ENCODE measurements around the gene PSMD8.

PSMD8 gene

DNA sequence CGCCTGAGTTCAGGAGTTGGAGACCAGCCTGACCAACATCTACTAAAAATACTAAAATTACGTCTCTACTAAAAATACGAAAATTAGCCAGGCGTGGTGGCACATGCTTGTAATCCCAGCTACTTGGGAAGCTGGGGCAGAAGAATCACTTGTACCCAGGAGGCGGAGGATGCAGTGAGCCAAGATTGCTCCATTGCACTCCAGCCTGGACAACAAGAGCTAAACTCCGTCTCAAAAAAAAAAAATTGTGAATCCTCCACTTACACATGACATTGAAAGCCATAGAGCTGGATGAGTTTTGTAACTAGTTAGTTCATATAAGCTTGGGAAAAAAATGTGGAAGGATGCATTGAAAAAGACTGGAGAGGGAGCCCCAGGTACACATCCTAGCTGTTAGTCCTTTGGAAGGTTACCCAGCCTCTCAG, 452 bp upstream of the PSMD8 start:
- TF ChIP-seq, protein P1, sequence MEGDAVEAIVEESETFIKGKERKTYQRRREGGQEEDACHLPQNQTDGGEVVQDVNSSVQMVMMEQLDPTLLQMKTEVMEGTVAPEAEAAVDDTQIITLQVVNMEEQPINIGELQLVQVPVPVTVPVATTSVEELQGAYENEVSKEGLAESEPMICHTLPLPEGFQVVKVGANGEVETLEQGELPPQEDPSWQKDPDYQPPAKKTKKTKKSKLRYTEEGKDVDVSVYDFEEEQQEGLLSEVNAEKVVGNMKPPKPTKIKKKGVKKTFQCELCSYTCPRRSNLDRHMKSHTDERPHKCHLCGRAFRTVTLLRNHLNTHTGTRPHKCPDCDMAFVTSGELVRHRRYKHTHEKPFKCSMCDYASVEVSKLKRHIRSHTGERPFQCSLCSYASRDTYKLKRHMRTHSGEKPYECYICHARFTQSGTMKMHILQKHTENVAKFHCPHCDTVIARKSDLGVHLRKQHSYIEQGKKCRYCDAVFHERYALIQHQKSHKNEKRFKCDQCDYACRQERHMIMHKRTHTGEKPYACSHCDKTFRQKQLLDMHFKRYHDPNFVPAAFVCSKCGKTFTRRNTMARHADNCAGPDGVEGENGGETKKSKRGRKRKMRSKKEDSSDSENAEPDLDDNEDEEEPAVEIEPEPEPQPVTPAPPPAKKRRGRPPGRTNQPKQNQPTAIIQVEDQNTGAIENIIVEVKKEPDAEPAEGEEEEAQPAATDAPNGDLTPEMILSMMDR (IDR thresholded peaks at IDR 0.05; ENCODE audit: extremely low read depth, insufficient read depth, missing control alignments): no peak
- in situ Hi-C loops (cut with MboI; ENCODE audit: low pct_unique_long_range_greater_than_20kb, low sequenced_read_pairs, unreplicated experiment): no loop called here
- no peak for DNase-seq (ENCODE audit: low spot score)

DNA sequence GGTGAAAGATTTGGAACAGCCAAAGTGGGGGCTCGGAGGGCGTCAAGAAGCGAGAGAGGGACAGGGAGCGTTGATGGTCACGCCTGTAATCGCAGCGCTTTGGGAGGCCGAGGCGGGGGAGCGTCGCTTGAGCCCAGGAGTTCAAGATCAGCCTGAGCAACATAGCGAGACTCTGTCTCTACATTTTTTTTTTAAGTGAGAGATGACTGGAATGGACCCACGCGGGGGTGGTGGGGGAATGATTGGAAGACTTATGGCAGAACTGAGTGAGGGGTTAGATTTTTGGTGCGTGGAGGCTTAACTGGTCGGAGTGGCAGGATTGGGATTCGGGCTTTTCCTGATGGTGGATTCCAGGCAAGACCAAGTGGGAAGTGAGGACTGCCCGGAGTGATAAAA, 725 bp downstream of the PSMD8 start:
- TF ChIP-seq, protein P1 (IDR thresholded peaks at IDR 0.05; ENCODE audit: extremely low read depth, insufficient read depth, missing control alignments): no peak
- DNase-seq (ENCODE audit: low spot score): no peak
- in situ Hi-C loops (cut with MboI; ENCODE audit: low pct_unique_long_range_greater_than_20kb, low sequenced_read_pairs, unreplicated experiment): no loop called here

DNA sequence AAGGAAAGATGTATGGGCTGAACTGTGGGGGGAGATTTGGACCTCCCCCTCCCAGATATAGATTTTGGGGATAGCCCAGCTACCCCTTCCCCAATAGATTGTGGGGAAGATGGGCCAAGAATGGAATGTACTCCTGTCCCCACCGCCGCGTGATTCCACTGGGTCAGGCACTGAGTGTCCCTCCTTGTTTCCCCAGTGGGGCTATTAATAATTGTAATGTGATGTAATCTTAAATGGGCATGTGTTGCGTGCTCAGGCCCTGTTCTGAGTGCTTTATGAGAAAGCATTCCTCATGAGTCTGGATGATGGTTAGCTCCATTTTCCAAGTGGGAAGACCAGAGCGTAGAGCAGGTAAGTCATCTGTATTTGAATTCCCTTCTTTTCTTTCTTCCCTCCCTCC, 1.4 kb downstream of the PSMD8 start:
- no peak for DNase-seq (ENCODE audit: low spot score)
- TF ChIP-seq, protein P1 (IDR thresholded peaks at IDR 0.05; ENCODE audit: extremely low read depth, insufficient read depth, missing control alignments): no peak
- in situ Hi-C loops (cut with MboI; ENCODE audit: low pct_unique_long_range_greater_than_20kb, low sequenced_read_pairs, unreplicated experiment): no loop called here

DNA sequence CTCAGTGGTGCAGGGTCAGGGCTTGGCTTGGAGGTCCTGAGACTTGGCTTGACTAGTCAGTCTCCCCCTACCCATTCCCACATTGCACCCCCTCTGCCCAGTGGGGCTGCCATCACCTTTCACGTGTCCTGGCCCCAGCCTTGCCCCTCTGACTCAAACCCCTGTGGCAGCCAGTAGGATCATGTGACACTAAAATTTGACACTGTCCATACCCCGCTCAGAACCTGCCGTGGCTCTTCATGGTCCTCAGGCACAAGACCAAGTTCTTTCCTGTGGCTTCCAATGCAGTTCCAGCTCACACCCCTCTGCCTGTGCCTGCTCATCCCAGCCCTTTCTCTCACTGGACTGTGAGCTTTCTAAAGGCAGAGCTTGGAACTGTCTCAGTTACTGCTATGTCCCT, 2.2 kb downstream of the PSMD8 start:
- TF ChIP-seq, protein P1 (IDR thresholded peaks at IDR 0.05; ENCODE audit: extremely low read depth, insufficient read depth, missing control alignments): no peak
- in situ Hi-C loops (cut with MboI; ENCODE audit: low pct_unique_long_range_greater_than_20kb, low sequenced_read_pairs, unreplicated experiment): no loop called here

DNA sequence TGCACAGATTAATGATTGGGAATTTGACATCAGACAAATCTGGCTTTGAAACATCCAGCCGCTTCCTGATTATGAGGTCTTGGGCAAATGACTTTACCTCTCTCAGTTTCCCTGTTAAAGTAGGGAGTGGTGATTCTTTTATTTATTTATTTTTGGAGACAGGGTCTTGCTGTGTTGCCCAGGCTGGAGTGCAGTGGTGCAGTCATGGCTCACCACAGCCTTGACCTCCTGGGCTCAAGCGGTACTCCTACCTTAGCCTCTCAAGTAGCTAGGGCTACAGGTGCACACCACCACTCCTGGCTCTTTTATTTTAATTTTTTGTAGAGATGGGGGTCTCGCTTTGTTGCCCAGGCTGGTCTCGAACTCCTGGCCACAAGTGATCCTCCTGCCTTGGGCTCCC, 2.7 kb downstream of the PSMD8 start:
- in situ Hi-C loops (cut with MboI; ENCODE audit: low pct_unique_long_range_greater_than_20kb, low sequenced_read_pairs, unreplicated experiment): no loop called here
- TF ChIP-seq, protein P1 (IDR thresholded peaks at IDR 0.05; ENCODE audit: extremely low read depth, insufficient read depth, missing control alignments): no peak
- DNase-seq (ENCODE audit: low spot score): no peak

More for the DNA sequence above, 2.2 kb downstream of the PSMD8 start:
- DNase-seq (ENCODE audit: low spot score): no peak

DNA sequence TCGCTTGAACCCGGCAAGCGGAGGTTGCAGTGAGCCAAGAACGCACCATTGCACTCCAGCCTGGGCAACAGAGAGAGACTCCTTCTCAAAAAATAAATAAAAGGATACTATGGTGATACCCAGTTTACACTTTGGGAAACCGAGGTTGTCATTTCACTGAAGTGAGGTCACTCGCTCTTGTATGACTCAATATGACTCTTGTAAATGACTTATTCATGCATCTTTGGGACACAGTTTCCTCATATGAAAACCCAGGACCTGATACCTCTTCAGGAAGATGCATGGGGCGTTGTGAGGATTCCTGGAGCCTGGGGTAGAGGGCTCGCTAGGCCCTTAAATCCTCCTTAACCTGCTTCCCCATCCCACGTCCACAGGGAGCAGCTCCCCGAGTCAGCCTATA, 4.5 kb downstream of the PSMD8 start:
- TF ChIP-seq, protein P1 (IDR thresholded peaks at IDR 0.05; ENCODE audit: extremely low read depth, insufficient read depth, missing control alignments): no peak
- DNase-seq (ENCODE audit: low spot score): no peak

DNA sequence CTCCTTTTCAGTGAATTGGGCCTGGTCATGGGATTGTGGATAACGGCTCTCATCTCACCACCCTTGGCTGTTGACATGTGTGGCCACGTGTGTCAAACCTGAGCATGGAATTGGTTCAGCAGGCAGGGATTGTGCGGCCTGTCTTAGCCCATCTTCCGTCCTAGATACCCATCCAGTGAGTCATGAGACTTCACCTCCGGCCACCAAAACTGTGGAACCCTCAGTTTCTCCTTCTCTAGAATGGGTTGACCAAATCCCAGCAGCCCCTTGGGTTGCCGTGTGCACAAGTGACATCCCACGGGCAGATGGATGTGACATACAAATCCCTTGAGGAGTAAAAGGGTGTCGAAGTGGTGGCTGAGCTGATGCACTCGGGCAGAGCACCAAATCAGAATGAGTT, 6.8 kb downstream of the PSMD8 start:
- in situ Hi-C loops (cut with MboI; ENCODE audit: low pct_unique_long_range_greater_than_20kb, low sequenced_read_pairs, unreplicated experiment): no loop called here
- TF ChIP-seq, protein P1 (IDR thresholded peaks at IDR 0.05; ENCODE audit: extremely low read depth, insufficient read depth, missing control alignments): no peak
- no peak for DNase-seq (ENCODE audit: low spot score)

More for the DNA sequence above, 4.5 kb downstream of the PSMD8 start:
- in situ Hi-C loops (cut with MboI; ENCODE audit: low pct_unique_long_range_greater_than_20kb, low sequenced_read_pairs, unreplicated experiment): no loop called here
